ENCODE results near the gene MAML2.

GRCh38 chr11:96014217-96014616 lies 328.8 kb downstream of the MAML2 start:
- TF ChIP-seq CTCF (IDR thresholded peaks at IDR 0.05) (no peak), POLR2A (IDR thresholded peaks at IDR 0.05) (no peak)

All from esophagus squamous epithelium (tissue), 4 donors.